GM06990 (cell line): ENCODE results near the gene COL16A1.

Experiments used
- DNase-seq: peaks from one replicate; pipeline ENCODE4 v3.0.0-alpha.2; 2011; ENCODE audit not compliant: insufficient read length; ENCODE audit errors: extremely low read depth
- H3K27me3 ChIP-seq: replicated peaks from 2 replicates; pipeline ENCODE4 v1.6.0; 2011; ENCODE audit warnings: low read length; ENCODE audit not compliant: control insufficient read depth, insufficient read depth
- H3K36me3 ChIP-seq: 2 replicates; pipeline ENCODE4 v1.5.1; 2011; ENCODE audit warnings: low read length; ENCODE audit not compliant: control insufficient read depth, insufficient read depth
- H3K4me3 ChIP-seq: replicated peaks from 2 replicates; pipeline ENCODE4 v1.5.1; 2011; ENCODE audit warnings: low read depth, mild to moderate bottlenecking, control low read depth, low read length
- CTCF ChIP-seq: IDR thresholded peaks from 2 replicates; pipeline ENCODE4 v1.5.1; 2011; ENCODE audit warnings: low read length, control low read depth, mild to moderate bottlenecking, inconsistent platforms; ENCODE audit not compliant: insufficient read depth, poor library complexity, severe bottlenecking

The COL16A1 gene

GRCh38 chr1:31697369-31697984, 6.3 kb downstream of the COL16A1 start:
- Histone ChIP-seq H3K4me3 (no peak overlapping the region), H3K36me3 (no peaks in the 10 kb centered on the region), H3K27me3 (no peaks in the 10 kb centered on the region)
- DNase-seq = no peak
- TF ChIP-seq CTCF = no peak

GRCh38 chr1:31696242-31696641, 7.6 kb downstream of the COL16A1 start:
- no peak overlapping the region for H3K4me3 ChIP-seq
- H3K27me3 ChIP-seq = no peaks in the 10 kb centered on the region
- no peak for DNase-seq
- no peaks in the 10 kb centered on the region for H3K36me3 ChIP-seq
- no peak for TF ChIP-seq CTCF

- DNase-seq = no peak
- H3K4me3 ChIP-seq = no peak overlapping the region
- no peak for TF ChIP-seq CTCF
- no peaks in the 10 kb centered on the region for H3K27me3 ChIP-seq
- H3K36me3 ChIP-seq = no peaks in the 10 kb centered on the region
Observed at GRCh38 chr1:31695327-31695726, 8.5 kb downstream of the COL16A1 start.

- DNase-seq = no peak
- H3K36me3 ChIP-seq = no peaks in the 10 kb centered on the region
- no peak for TF ChIP-seq CTCF
- no peaks in the 10 kb centered on the region for H3K27me3 ChIP-seq
- no peak overlapping the region for H3K4me3 ChIP-seq
Observed at GRCh38 chr1:31694964-31695313, 8.9 kb downstream of the COL16A1 start.

- H3K27me3 ChIP-seq = no peaks in the 10 kb centered on the region
Observed at GRCh38 chr1:31694069-31694963, 9.5 kb downstream of the COL16A1 start.

More at GRCh38 chr1:31694069-31694963, 9.5 kb downstream of the COL16A1 start:
- DNase-seq = no peak
- Histone ChIP-seq H3K4me3 (no peak overlapping the region), H3K36me3 (no peaks in the 10 kb centered on the region)
- TF ChIP-seq CTCF = no peak
